Cardiac muscle cell (in vitro differentiated cells and primary cell): ENCODE measurements around the gene WFDC12. TPM values are rescaled to one million over a fixed set of nuclear protein-coding genes. Genes with fewer than 3 reads are reported as not detected.

Source experiments
- DNase-seq, 2 donors: peaks; one replicate each; pipeline versions ENCODE4 v3.0.0 to v3.0.0-alpha.2; 2010 to 2017; ENCODE audit warnings: low read depth in 1 of 2, low spot score in 1 of 2
- H3K27ac ChIP-seq: fragments of 200-600 bp; sonication (generic); 2 replicates; pipeline ENCODE4 v1.5.1; 2016
- H3K27me3 ChIP-seq: fragments of 200-600 bp; sonication (generic); 2 replicates; pipeline ENCODE4 v1.6.0; 2016; ENCODE audit warnings: control low read depth
- H3K36me3 ChIP-seq: fragments of 200-600 bp; sonication (generic); 2 replicates; pipeline ENCODE4 v1.5.1; 2016; ENCODE audit warnings: control low read depth
- H3K4me1 ChIP-seq: fragments of 200-600 bp; sonication (generic); 2 replicates; pipeline ENCODE4 v1.8.1; 2017; ENCODE audit warnings: low read depth, mild to moderate bottlenecking, mixed run types
- H3K4me3 ChIP-seq: fragments of 200-600 bp; sonication (generic); 2 replicates; pipeline ENCODE4 v1.5.1; 2016; ENCODE audit warnings: mild to moderate bottlenecking
- H3K9me3 ChIP-seq: fragments of 200-600 bp; sonication (generic); 2 replicates; pipeline ENCODE4 v1.5.1; 2017; ENCODE audit warnings: low read depth, mild to moderate bottlenecking, control low read depth
- CTCF ChIP-seq: IDR thresholded peaks from 2 replicates; pipeline ENCODE4 v1.5.1; 2012; ENCODE audit warnings: low read depth, mild to moderate bottlenecking, low read length
- polyA plus RNA-seq: library from polyadenylated mRNA; unstranded; fragments of >200 nt; fragmentation: Nextera tagmentation; extraction: Ambion mirVana; gene quantifications from 2 replicates; pipeline ENCODE4 v1.2.1, GENCODE V29; 2016
- total RNA-seq: library from RNA; depleted of rRNA; stranded (reverse); fragments of >200 nt; gene quantifications from 2 replicates; pipeline ENCODE4 v1.2.3, GENCODE V29; 2016

The WFDC12 gene
- total and polyA plus RNA-seq, 2 experiments from 2014 or later: not detected

- Histone ChIP-seq H3K36me3 (no peaks in the 10 kb centered on the region), H3K27me3 (no peaks in the 10 kb centered on the region), H3K9me3 (no peaks in the 10 kb centered on the region), H3K27ac (no peak overlapping the region), H3K4me1 (no peaks in the 10 kb centered on the region), H3K4me3 (no peak overlapping the region)
- no peak for DNase-seq
- no peak for TF ChIP-seq CTCF
Observed at GRCh38 chr20:45115386-45115774, 8.9 kb downstream of the WFDC12 start.

- no peaks in the 10 kb centered on the region for H3K9me3 ChIP-seq
- no peak for DNase-seq
- H3K27me3 ChIP-seq: no peaks in the 10 kb centered on the region
- H3K36me3 ChIP-seq: no peaks in the 10 kb centered on the region
- H3K4me3 ChIP-seq: no peak within 1 kb of the TSS
- no peak within 1 kb of the TSS for H3K27ac ChIP-seq
- no peak for TF ChIP-seq CTCF
- H3K4me1 ChIP-seq: no peaks in the 10 kb centered on the region
Observed at GRCh38 chr20:45114465-45115385, 9.5 kb downstream of the WFDC12 start, which contains the start of gene WFDC5. Gene WFDC5 (minus strand): TSS chr20:45115174. CDS start chr20:45115083, 91 bp downstream.

- H3K36me3 ChIP-seq: no peaks in the 10 kb centered on the region
- no peaks in the 10 kb centered on the region for H3K27me3 ChIP-seq
- no peak overlapping the region for H3K4me3 ChIP-seq
- H3K27ac ChIP-seq: no peak overlapping the region
- TF ChIP-seq CTCF: no peak
- no peak for DNase-seq
- no peaks in the 10 kb centered on the region for H3K9me3 ChIP-seq
- no peaks in the 10 kb centered on the region for H3K4me1 ChIP-seq
Observed at GRCh38 chr20:45113865-45114264, 10.4 kb downstream of the WFDC12 start.

- H3K4me1 ChIP-seq: no peaks in the 10 kb centered on the region
- DNase-seq: no peak
- H3K27ac ChIP-seq: no peak overlapping the region
- no peak for TF ChIP-seq CTCF
- no peak overlapping the region for H3K4me3 ChIP-seq
- no peaks in the 10 kb centered on the region for H3K27me3 ChIP-seq
- no peaks in the 10 kb centered on the region for H3K36me3 ChIP-seq
- H3K9me3 ChIP-seq: no peaks in the 10 kb centered on the region
Observed at GRCh38 chr20:45112754-45113153, 11.5 kb downstream of the WFDC12 start.

- H3K4me3 ChIP-seq: no peak overlapping the region
- no peaks in the 10 kb centered on the region for H3K36me3 ChIP-seq
- no peaks in the 10 kb centered on the region for H3K4me1 ChIP-seq
- no peak overlapping the region for H3K27ac ChIP-seq
- DNase-seq: no peak
- H3K9me3 ChIP-seq: no peaks in the 10 kb centered on the region
- H3K27me3 ChIP-seq: no peaks in the 10 kb centered on the region
- TF ChIP-seq CTCF: peak; percentile 53
Observed at GRCh38 chr20:45111799-45112471, 12.3 kb downstream of the WFDC12 start.
